HFF-Myc (cell line): ENCODE measurements around the gene DHDDS.

ENCODE experiments used
- DNase-seq: peaks from one replicate; pipeline ENCODE4 v3.0.0-alpha.2; 2011; ENCODE audit warnings: low read depth; ENCODE audit errors: extremely low read depth
- H3K4me3 ChIP-seq: replicated peaks from 2 replicates; pipeline ENCODE4 v1.5.1; 2011; ENCODE audit warnings: low read depth, mild to moderate bottlenecking, control low read depth, low read length
- CTCF ChIP-seq: IDR thresholded peaks from 2 replicates; pipeline ENCODE4 v1.5.1; 2012; ENCODE audit warnings: mild to moderate bottlenecking, low read depth, low read length, control low read depth; ENCODE audit errors: missing control alignments

DHDDS gene

DNA sequence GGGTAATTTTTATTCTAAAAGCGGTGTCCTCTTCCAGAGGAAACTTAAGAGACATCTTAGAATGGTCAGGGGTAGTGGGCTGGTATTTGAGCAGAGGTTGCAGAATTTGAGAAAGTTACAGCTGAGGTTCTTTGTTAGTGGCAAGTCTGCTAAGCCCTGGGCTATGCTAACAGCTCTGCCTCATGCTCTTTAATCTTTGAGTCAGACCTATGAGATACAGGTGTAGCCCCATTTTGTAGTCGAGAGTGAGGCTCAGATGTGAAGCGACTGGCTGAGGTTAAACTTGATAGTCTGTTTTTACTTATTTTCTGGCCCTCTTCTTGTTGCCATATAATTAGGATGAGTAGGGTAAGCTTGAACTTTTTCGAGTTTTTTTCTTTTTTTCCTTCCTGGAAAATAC lies 44.8 kb downstream of the DHDDS start:
- H3K4me3 ChIP-seq: no peak overlapping the region
- DNase-seq: no peak

GRCh38 chr1:26477446-26478152 lies 45.5 kb downstream of the DHDDS start:
- no peak for DNase-seq
- no peak for TF ChIP-seq CTCF
- H3K4me3 ChIP-seq: no peak overlapping the region

More for the DNA sequence above, 44.8 kb downstream of the DHDDS start:
- TF ChIP-seq CTCF: no peak

DNA sequence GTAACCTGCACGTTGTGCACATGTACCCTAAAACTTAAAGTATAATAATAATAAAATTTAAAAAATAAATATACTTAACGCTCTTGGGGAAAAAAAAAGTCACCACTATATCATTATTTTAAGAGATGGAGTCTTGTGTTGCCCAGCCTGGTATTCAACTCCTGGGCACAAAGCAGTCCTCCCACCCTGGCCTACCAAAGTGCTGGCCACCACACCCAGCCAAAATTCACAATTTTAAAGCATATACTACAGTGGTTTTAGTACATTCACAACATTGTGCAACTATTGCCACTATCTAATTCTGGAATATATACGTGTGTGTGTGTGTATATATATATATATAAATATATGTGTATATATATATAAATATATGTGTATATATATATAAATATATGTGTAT lies 46.0 kb downstream of the DHDDS start:
- DNase-seq: no peak
- no peak for TF ChIP-seq CTCF
- no peak overlapping the region for H3K4me3 ChIP-seq

DNA sequence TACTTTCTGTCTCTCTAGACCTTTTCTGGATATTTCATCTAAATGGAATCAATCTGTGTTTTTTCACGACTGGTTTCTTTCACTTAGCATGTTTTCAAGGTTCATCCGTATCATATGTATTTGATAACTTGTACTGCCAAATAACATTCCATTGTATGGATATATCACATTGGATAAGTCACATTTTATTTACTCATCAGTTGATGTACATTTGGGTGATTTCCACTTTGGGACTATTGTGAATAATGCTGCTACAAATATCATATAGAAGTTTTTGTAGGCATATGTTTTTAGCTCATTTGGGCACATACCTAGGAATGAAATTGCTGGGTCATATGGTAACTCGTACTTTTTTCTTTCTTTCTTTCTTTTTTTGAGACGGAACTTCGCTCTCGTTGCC lies 46.9 kb downstream of the DHDDS start:
- no peak for DNase-seq
- TF ChIP-seq CTCF: no peak

DNA sequence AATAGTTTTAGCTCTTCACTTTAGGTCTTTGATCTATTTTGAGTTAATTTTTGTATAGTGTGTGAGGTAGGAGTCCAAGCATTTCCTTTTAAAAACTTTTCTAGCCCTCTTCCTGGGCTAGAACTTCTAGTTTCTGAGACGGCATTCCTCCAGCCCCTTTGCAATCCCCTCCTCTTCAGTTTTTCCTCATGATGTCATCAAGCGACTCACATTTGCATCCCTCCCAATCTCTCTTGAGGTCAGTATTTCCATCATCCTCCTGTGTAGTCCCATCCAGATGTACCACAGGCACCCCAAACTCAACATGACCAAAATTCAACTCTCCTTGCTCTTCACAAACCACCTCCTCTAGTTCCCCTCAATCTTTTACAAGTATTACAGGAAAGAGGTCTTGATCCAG lies 50.8 kb downstream of the DHDDS start:
- no peak for TF ChIP-seq CTCF
- H3K4me3 ChIP-seq: no peak overlapping the region
- no peak for DNase-seq

More for the DNA sequence above, 46.9 kb downstream of the DHDDS start:
- no peak overlapping the region for H3K4me3 ChIP-seq

DNA sequence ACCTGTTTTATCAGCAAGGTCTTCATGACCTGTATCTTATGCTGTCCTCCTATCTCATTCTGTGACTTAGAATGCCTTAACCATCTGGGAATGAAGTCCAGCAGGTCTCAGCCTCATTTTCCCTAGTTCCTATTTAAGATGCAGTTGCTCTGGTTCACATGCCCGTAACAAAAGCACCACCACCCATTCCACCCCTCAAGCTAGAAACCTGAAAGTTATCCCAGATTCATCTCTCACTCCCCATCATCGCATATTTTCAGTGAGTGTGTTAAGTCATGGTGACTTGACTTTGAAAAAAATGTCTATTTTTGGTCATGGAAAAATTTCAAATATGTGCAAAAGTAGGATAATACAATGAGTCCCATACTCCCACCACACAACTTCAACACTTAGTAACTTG lies 51.9 kb downstream of the DHDDS start:
- H3K4me3 ChIP-seq: no peak overlapping the region

More for the DNA sequence above, 51.9 kb downstream of the DHDDS start:
- TF ChIP-seq CTCF: no peak
- no peak for DNase-seq
